A549 (cell line): ENCODE measurements around the gene CCDC85A.
A peak's percentile ranks its signal among the peaks of the same experiment; 100 is the strongest.

Source experiments
- BHLHE40 ChIP-seq: IDR thresholded peaks from 2 replicates; pipeline ENCODE4 v1.6.1; 2012; ENCODE audit warnings: low read depth, low read length, inconsistent platforms
- CBX8 ChIP-seq: fragments of 200-600 bp; sonication (generic); IDR thresholded peaks from 2 replicates; pipeline ENCODE4 v1.6.1; 2016
- CEBPB ChIP-seq, 2 experiments: fragments of >200 bp in 1 of 2; sonication (Bioruptor Twin) in 1 of 2; formaldehyde crosslinking in 1 of 2; IDR thresholded peaks; 2 replicates each; pipeline ENCODE4 v1.6.1; 2012 to 2016
- CHD2 ChIP-seq: fragments of 150-350 bp; IDR thresholded peaks from 2 replicates; pipeline ENCODE4 v1.6.1; 2014; ENCODE audit warnings: low read length; ENCODE audit not compliant: partially characterized antibody
- FOSL2 ChIP-seq, 2 experiments: fragments of 450-650 bp in 1 of 2; fragments of >200 bp in 1 of 2; sonication (Bioruptor Twin) in 1 of 2; formaldehyde crosslinking; IDR thresholded peaks; 2 replicates each; pipeline versions ENCODE4 v1.5.0 to v1.6.1; 2016 to 2020; ENCODE audit warnings: mild to moderate bottlenecking in 1 of 2, moderate library complexity in 1 of 2
- HOXB13 ChIP-seq: fragments of 250-450 bp; sonication (Bioruptor Pico); IDR thresholded peaks from 2 replicates; pipeline ENCODE4 v1.5.0; 2020; ENCODE audit warnings: low read depth, mild to moderate bottlenecking, moderate library complexity
- NR3C1 ChIP-seq: fragments of >200 bp; sonication (Bioruptor Twin); formaldehyde crosslinking; IDR thresholded peaks from 3 replicates; pipeline ENCODE4 v1.6.1; 2017
- RAD21 ChIP-seq, 2 experiments: fragments of >200 bp in 1 of 2; sonication (Bioruptor Twin) in 1 of 2; formaldehyde crosslinking in 1 of 2; IDR thresholded peaks in 1 of 2; conservative IDR thresholded peaks in 1 of 2; 2 replicates in 1 of 2; 3 replicates in 1 of 2; pipeline ENCODE4 v1.6.1; 2012 to 2018; ENCODE audit warnings: inconsistent platforms in 1 of 2
- ZFP36 ChIP-seq: fragments of 450-650 bp; IDR thresholded peaks from 2 replicates; pipeline ENCODE4 v1.6.1; 2014; ENCODE audit warnings: borderline replicate concordance; ENCODE audit not compliant: partially characterized antibody
- TF ChIP-seq, protein P1 (sequence below): fragments of >200 bp; sonication (Bioruptor Twin); formaldehyde crosslinking; IDR thresholded peaks from 3 replicates; pipeline ENCODE4 v1.5.1; 2016

DNA sequence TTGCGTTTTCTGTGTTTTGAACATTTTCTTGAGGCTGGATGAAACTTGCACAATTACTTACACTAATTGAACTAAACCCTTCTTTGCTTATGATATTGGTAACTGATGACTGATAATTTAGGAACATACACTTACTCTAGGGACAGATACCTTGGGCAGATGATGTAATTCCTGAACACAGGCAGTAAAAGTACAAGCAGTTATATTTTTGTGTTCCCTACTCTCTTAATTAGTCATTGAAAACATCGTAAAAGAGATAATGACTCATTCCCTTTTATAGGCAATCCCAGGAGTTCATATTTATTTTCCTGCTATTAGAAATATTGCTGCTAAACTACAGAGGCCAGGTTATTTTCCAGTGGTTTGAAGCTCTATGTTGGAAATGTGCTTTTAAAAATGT lies 46.4 kb downstream of the CCDC85A start:
- TF ChIP-seq RAD21 (conservative IDR thresholded peaks at IDR 0.05 in 1 of 2, IDR thresholded peaks at IDR 0.05 in 1 of 2) (no peak), CEBPB (IDR thresholded peaks at IDR 0.05) (no peak), ZFP36 (no peak), FOSL2 (IDR thresholded peaks at IDR 0.05) (no peak), FOSL2 (CRISPR knock-in tag; IDR thresholded peaks at IDR 0.05) (peak; percentile 53), CBX8 (no peak), NR3C1 (no peak), BHLHE40 (no peak), HOXB13 (no peak), CHD2 (no peak)
- TF ChIP-seq, protein P1, sequence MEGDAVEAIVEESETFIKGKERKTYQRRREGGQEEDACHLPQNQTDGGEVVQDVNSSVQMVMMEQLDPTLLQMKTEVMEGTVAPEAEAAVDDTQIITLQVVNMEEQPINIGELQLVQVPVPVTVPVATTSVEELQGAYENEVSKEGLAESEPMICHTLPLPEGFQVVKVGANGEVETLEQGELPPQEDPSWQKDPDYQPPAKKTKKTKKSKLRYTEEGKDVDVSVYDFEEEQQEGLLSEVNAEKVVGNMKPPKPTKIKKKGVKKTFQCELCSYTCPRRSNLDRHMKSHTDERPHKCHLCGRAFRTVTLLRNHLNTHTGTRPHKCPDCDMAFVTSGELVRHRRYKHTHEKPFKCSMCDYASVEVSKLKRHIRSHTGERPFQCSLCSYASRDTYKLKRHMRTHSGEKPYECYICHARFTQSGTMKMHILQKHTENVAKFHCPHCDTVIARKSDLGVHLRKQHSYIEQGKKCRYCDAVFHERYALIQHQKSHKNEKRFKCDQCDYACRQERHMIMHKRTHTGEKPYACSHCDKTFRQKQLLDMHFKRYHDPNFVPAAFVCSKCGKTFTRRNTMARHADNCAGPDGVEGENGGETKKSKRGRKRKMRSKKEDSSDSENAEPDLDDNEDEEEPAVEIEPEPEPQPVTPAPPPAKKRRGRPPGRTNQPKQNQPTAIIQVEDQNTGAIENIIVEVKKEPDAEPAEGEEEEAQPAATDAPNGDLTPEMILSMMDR: no peak
